Activated CD4-positive, alpha-beta T cell treated with anti-CD3 and anti-CD28 coated beads for 1 hour (primary cell): ENCODE measurements around the gene CENPT.

Source experiments
- DNase-seq: peaks from one replicate; pipeline ENCODE4 v3.0.0-alpha.2; 2020

CENPT gene

DNA sequence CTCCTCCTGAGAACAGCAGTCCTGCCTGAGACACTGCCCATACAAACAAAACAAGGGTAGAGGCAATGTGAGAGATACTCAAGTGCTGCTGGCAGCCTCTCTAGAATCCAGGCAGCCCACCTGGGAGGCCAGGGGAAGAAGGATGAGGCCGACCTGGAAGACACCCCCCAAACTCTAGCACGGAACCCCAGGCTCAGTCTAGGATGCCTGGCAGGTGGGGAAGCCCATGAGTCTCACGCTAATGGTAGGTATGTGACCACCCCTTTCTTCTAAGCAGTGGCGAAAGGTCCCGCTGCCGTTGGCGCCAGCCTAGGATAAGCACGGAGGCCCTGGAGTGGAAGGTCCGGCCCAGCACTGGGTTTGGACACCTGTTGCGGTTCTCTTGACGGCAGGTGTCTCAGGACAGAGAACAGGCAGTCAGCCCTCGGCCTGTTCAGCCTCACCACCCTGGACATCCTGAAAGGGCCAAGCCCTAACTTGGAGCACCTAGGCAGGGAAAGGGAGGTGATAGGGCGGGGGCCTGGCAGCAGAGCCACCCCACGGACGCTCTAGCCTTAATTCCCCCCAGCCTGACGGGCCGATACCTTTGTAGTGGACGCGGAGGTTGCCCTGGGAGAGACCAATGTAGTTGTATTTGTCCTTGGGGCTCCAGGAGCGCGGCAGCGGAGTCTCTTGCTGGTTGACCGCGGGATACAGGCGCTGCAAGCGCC is 41.6 kb downstream of the CENPT start:
- no peak for DNase-seq

DNA sequence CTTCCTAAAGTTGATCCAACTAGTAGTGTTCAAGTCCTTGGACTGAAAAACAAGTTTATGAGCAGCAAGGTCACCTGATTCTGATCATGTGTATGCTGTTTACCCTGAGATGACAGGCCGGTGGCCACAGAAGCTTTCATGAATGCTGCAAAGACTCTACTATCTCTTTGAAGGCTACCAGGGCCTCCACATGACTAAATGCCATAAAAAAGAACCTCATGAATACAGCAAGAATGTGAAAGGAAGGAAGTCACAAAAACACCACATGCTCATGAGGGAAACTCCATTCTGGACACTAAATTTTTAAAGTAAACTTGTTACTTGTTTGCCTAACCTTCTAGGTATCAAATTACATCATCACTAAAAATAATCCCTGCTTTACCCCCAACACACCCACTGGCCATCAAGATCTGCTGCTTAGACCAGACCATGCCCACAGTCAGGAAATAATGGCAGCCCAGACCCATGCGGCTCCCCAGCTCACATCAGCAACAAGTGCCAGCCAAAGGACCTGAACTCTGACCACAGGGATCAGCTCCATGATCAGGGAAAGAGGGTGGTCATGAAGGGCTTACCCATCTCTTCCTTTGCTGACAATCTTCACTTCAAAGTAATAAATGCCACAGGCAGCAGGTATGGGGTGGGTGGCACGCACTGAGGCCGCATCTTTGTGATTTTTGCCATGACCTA is 42.5 kb downstream of the CENPT start:
- DNase-seq: no peak

- no peak for DNase-seq
These were observed 43.6 kb downstream of the CENPT start for GRCh38 chr16:67803894-67804293.

DNA sequence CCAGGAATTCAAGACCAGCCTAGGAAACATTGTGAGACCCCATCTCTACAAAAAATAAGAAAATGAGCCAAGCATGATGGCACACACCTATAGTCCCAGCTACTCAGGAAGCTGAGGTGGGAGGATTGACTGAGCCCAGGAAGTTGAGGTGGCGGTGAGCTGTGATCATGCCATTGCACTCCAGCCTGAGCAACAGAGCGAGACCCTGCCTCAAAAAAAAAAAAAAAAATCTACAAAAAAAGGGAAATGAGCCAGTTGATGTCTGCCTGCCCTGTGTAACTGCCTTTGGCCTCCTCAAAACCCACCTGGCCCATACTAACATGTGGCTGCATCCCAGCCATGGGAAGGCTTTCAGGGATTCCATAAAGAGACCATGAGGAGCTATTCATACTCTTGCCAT is 45.6 kb downstream of the CENPT start:
- no peak for DNase-seq

GRCh38 chr16:67801241-67801640 is 46.3 kb downstream of the CENPT start:
- DNase-seq: no peak

GRCh38 chr16:67800338-67800926 is 47.1 kb downstream of the CENPT start:
- no peak for DNase-seq

DNA sequence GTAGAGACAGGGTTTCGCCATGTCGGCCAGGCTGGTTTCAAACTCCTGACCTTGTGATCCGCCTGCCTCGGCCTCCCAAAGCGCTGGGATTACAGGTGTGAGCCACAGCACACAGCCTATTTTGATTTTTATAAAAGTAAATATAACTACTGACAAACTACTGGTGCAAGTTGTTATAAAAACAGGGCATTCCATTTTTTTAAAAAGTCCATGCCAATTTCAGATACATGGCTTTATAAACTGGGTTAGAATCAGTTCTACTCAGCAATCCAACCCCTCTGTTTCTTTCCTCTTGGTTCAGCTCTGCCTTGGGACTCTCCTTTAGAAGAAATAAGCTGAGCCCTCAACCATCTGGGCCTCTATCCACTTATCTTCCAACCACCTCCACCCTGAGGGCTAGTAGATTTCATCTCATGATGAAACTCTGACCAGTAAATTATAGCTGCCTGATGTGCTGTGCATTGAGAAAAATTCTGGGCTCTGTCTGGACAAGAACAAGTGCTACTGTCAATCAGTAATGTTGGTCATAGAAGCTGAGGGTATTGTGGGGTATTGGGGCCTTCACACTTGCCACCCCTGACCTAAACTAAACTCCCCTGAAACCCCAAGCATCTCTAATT is 51.3 kb downstream of the CENPT start:
- no peak for DNase-seq

DNA sequence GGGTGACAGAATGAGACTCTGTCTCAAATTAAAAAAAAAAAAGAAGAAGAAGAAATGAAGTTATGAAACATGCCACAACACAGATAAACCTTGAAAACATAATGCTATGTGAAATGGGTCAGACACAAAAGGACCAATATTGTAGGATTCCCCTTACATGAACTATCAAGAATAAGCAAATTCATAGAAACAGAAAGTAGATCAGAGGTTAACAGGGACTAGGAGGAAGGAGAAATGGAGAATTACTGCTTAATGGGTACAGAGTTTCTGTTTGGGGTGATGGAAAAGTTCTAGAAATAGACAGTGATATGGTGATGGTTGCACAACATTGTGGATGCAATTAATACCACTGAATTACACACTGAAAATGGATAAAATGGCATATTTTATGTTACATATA is 57.4 kb downstream of the CENPT start:
- DNase-seq: no peak

DNA sequence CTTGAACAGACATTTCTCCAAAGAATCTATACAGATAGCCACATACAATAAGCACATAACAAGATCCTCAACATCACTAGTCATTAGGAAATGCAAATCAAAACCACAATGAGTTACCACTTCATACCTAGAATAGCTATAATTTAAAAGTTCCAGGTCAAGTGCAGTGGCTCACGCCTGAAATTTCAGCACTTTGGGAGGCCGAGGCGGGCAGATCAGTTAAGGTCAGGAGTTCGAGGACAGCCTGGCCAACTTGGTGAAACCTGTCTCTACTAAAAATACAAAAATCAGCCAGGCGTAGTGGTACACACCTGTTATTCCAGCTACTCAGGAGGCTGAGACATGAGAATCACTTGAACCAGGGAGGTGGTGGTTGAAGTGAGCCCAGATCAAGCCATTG is 61.0 kb downstream of the CENPT start:
- no peak for DNase-seq

DNA sequence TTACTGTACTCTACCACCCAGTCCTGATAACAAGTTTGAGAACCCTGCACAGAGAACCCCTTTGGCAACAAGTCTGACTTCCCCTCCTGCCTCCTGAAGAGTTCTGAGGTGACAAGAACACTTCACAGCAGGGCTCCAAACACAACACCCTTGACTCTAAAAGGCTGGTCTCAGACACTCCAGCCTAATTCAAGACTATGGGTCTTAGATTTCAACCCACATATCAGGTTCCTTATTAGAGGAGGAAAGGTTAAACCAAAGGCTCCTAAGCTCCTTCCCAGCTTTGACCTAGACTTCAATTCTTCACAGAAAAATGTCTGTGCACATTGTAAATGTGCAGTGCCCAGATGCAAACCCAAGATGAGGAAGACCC is 64.2 kb downstream of the CENPT start:
- no peak for DNase-seq

DNA sequence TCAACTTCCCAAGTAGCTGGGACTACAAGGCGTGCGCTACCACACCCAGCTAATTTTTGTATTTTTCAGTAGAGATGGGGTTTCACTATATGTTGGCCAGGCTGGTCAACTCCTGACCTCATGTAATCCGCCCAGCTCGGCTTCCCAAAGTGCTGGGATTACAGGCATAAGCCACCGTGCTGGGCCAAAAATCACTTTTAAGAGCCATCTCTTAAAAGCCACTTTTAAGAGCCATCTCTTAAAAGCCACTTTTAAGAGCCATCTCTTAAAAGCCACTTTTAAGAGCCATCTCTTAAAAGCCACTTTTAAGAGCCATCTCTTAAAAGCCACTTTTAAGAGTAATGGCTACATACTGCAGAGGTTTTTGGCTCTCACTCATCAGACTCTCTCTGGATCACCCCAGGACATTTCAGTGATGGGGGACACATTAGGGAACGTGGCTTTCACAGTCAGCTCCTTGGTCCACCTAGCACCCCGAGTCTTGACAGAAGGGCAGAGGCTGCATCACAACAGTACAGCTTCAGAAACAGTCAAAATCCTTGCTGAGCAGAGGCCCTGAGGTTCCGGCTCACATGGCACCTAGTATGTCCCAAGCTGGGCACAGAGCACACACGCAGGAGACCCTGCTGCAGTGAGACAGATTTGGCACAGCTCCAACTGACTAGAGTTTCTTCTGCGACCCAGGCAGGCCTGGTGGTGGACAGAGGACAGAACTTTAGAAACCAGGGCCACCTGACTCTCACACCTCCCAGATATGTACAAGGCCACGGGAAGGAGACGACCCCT is 64.7 kb downstream of the CENPT start:
- DNase-seq: no peak

- no peak for DNase-seq
These were observed 66.0 kb downstream of the CENPT start for GRCh38 chr16:67781565-67781921.

GRCh38 chr16:67780847-67781564 is 66.5 kb downstream of the CENPT start:
- no peak for DNase-seq

DNA sequence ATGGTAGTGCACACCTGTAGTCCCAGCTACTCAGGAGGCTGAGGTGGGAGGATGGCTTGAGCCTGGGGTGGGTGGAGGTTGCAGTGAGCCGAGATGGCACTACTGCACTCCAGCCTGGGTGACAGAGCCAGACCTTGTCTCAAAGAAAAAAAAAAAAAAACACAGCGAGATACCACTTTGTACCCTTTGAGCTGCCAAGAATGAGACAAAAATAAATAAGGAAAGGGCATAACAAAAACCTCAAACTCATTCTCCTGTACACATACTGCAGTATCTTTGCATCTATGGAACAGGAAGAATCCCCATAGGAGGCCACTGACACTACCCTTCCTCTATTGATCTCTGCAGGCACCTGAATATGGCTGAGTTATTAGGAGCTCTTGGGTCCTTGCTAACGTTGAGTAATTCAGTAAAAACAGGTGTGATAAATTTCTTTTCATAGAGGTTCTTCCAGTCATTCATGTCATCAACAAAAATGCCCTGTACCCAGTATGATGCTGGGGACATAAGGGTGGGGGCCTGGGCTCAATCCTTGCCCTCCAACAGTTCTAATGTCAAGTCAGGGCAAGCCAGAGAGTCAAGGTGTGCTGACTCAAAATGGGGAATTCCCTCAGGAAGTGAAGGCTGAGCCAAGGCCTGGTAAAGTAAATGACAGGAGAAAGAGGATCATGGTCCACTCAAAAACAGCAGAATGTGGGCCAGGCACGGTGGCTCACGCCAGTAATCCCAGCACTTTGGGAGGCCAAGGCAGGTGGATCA is 68.1 kb downstream of the CENPT start:
- DNase-seq: no peak
